ENCODE data around the gene OCRL.

The OCRL gene

GRCh38 chrX:129497146-129497843, 42.8 kb upstream of the OCRL start:
- TF ChIP-seq CTCF (IDR thresholded peaks at IDR 0.05; ENCODE audit: control extremely low read depth, extremely low read depth, low read depth, missing control alignments) = no peak
- DNase-seq (ENCODE audit: extremely low spot score) = no peak
- ChIA-PET POLR2A (no interaction called here), CTCF (no interaction called here)

DNA sequence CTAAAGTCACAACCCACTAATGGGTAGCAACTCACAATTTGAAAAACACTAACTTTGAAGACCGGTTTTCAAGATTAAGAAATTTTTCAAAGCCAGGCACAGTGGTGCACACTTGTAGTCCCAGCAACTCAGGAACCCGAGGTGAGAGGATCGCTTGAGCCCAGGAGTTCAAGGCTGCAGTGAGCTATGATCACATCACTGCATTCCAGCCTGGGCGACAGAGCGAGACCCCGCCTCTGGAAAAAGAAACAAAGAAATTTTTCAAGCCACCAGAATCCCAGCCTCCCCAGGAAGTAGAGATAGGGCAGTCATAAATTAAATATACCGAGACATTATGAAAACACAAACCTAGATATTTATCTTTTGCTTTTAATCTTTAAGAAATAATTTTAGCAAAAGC, 29.7 kb upstream of the OCRL start:
- ChIA-PET CTCF (no interaction called here), POLR2A (no interaction called here)
- DNase-seq (ENCODE audit: extremely low spot score) = no peak
- no peak for TF ChIP-seq CTCF (IDR thresholded peaks at IDR 0.05; ENCODE audit: control extremely low read depth, extremely low read depth, low read depth, missing control alignments)

- TF ChIP-seq CTCF (IDR thresholded peaks at IDR 0.05; ENCODE audit: control extremely low read depth, extremely low read depth, low read depth, missing control alignments) = no peak
- CTCF ChIA-PET = no interaction called here
- POLR2A ChIA-PET = no interaction called here
- no peak for DNase-seq (ENCODE audit: extremely low spot score)
Measured at GRCh38 chrX:129511689-129512088, 28.4 kb upstream of the OCRL start.

- POLR2A ChIA-PET = no interaction called here
- no peak for TF ChIP-seq CTCF (IDR thresholded peaks at IDR 0.05; ENCODE audit: control extremely low read depth, extremely low read depth, low read depth, missing control alignments)
- no peak for DNase-seq (ENCODE audit: extremely low spot score)
- CTCF ChIA-PET = no interaction called here
Measured at GRCh38 chrX:129512409-129512808, 27.6 kb upstream of the OCRL start.

GRCh38 chrX:129516402-129516801, 23.7 kb upstream of the OCRL start:
- POLR2A ChIA-PET = no interaction called here
- DNase-seq (ENCODE audit: extremely low spot score) = no peak
- TF ChIP-seq CTCF (IDR thresholded peaks at IDR 0.05; ENCODE audit: control extremely low read depth, extremely low read depth, low read depth, missing control alignments) = no peak
- CTCF ChIA-PET = no interaction called here

GRCh38 chrX:129520151-129520550, 19.9 kb upstream of the OCRL start:
- DNase-seq (ENCODE audit: extremely low spot score) = no peak
- TF ChIP-seq CTCF (IDR thresholded peaks at IDR 0.05; ENCODE audit: control extremely low read depth, extremely low read depth, low read depth, missing control alignments) = no peak
- CTCF ChIA-PET = no interaction called here
- POLR2A ChIA-PET = no interaction called here

Measured in GM10248 (cell line).